OCI-LY7 (cell line): ENCODE data around the gene RBM47.

Source experiments
- CTCF ChIP-seq: fragments of 200-600 bp; sonication (generic); conservative IDR thresholded peaks from 2 replicates; pipeline ENCODE4 v1.5.1; 2014; ENCODE audit warnings: mild to moderate bottlenecking, antibody characterized with exemption, low read length, moderate library complexity, mixed read lengths
- EZH2phosphoT487 ChIP-seq: fragments of 200-600 bp; sonication (generic); IDR thresholded peaks from 2 replicates; pipeline ENCODE4 v1.6.1; 2018; ENCODE audit warnings: low read depth, borderline replicate concordance, mild to moderate bottlenecking, mixed run types, antibody characterized with exemption, low read length, moderate library complexity, mixed read lengths

- TF ChIP-seq CTCF (no peak), EZH2phosphoT487 (no peak)
Measured at GRCh38 chr4:40445671-40446070, 184.0 kb downstream of the RBM47 start.
